ENCODE data around the gene WDR47.
"Not testable (repeated sequence)": the region's sequence is repeated elsewhere in the genome, so short reads cannot be mapped to it uniquely, and the experiment has no call there.

Gene WDR47

DNA sequence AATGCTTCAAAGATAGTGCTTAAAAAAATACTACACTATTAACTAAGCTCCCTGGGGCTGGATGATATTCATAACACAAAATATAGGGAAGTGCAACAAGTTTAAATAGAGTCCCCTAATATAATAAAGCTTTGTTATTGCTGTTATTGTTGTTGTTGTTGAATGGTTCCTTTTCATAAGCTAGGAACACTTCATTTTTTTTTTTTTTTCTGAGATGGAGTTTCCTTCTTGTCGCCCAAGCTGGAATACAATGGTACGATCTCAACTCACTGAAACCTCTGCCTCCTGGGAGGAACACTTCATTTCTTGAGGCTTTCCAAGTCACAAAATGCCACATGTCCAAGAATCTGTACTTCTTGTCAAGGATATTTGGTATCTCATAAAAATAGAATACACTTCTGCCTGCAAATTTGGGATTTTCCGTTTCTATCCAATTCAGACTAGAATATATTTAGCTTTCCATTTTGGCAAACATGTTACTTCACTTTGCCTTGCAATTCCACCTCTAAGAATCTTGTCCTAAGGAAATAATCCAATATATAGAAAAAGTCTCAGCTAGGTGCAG, 21.1 kb downstream of the WDR47 start:
- Histone ChIP-seq H2BK15ac (ENCODE audit: low read length) (no peak overlapping the region), H3K4me1 (ENCODE audit: control insufficient read depth in 2 of 2, insufficient read depth in 1 of 2, low read depth in 1 of 2, low read length in 2 of 2) (no peaks in the 10 kb centered on the region), H3K4me2 (ENCODE audit: insufficient read depth, low read length, poor library complexity, severe bottlenecking) (no peak overlapping the region), H3K4me3 (ENCODE audit: low read length in 2 of 2) (no peak overlapping the region), H2BK5ac (ENCODE audit: low read length) (no peak overlapping the region), H3K4ac (ENCODE audit: low read length) (no peak overlapping the region), H4K91ac (ENCODE audit: low read depth, low read length, poor library complexity) (no peak overlapping the region), H2AK5ac (ENCODE audit: low read depth, low read length) (no peak overlapping the region), H3K9me3 (replicated peaks in 1 of 2; ENCODE audit: control insufficient read depth in 2 of 2, insufficient read depth in 1 of 2, low read depth in 1 of 2, low read length in 2 of 2) (no peaks in the 10 kb centered on the region), H2BK120ac (ENCODE audit: low read depth, low read length) (no peak overlapping the region), H3K18ac (ENCODE audit: low read length) (no peak overlapping the region), H3K27ac (replicated peaks; ENCODE audit: low read length) (no peak overlapping the region), H3K9ac (ENCODE audit: low read depth, low read length, poor library complexity) (no peak overlapping the region), H3K79me1 (ENCODE audit: low read depth, low read length) (no peaks in the 10 kb centered on the region), H3K14ac (ENCODE audit: low read length) (no peak overlapping the region), H2AFZ (ENCODE audit: low read length) (no peak overlapping the region), H3K23ac (ENCODE audit: low read depth, low read length, poor library complexity) (no peak overlapping the region), H4K8ac (ENCODE audit: low read depth, low read length) (no peak overlapping the region), H3K27me3 (ENCODE audit: control insufficient read depth in 3 of 3, insufficient read depth in 3 of 3, low read depth in 1 of 3, low read length in 3 of 3) (no peaks in the 10 kb centered on the region), H3K36me3 (replicated peaks in 1 of 2; ENCODE audit: control insufficient read depth in 2 of 2, insufficient read depth in 2 of 2, low read length in 2 of 2) (peaks cover 0 to 32% of the 10 kb centered on the region in 2 donors), H2BK12ac (ENCODE audit: low read length) (no peak overlapping the region)
- no CpG with 5 or more reads among the region's 3 CpGs for WGBS, 2 donors (ENCODE audit: extremely low coverage in 2 of 2, insufficient read length in 2 of 2, insufficient replicate concordance in 1 of 2)
- no peak for DNase-seq (ENCODE audit: low spot score)

DNA sequence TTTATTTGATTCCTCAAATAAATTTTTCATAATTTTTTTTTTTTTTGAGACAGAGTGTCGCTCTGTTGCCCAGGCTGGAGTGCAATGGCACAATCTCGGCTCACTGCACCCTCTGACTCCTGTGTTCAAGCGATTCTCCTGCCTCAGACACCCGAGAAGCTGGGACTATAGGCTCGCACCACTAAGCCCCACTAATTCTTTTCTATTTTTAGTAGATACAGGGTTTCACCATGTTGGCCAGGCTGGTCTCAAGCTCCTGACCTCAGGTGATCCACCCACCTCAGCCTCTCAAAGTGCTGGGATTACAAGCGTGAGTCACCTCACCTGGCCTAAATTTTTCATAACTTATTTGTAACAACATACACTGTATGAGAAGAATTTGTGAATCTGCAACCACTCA, 24.2 kb downstream of the WDR47 start:
- H3K23ac ChIP-seq (ENCODE audit: low read depth, low read length, poor library complexity); H3K4ac ChIP-seq (ENCODE audit: low read length); H3K4me1 ChIP-seq (ENCODE audit: control insufficient read depth in 2 of 2, insufficient read depth in 1 of 2, low read depth in 1 of 2, low read length in 2 of 2); H3K4me3 ChIP-seq (ENCODE audit: low read length in 2 of 2); H3K9ac ChIP-seq (ENCODE audit: low read depth, low read length, poor library complexity); H2AFZ ChIP-seq (ENCODE audit: low read length); H2BK5ac ChIP-seq (ENCODE audit: low read length); H3K27ac ChIP-seq (replicated peaks; ENCODE audit: low read length); DNase-seq (ENCODE audit: low spot score); H3K18ac ChIP-seq (ENCODE audit: low read length); H3K9me3 ChIP-seq (replicated peaks in 1 of 2; ENCODE audit: control insufficient read depth in 2 of 2, insufficient read depth in 1 of 2, low read depth in 1 of 2, low read length in 2 of 2); H3K27me3 ChIP-seq (ENCODE audit: control insufficient read depth in 3 of 3, insufficient read depth in 3 of 3, low read depth in 1 of 3, low read length in 3 of 3); H2BK12ac ChIP-seq (ENCODE audit: low read length); H2AK5ac ChIP-seq (ENCODE audit: low read depth, low read length); H3K4me2 ChIP-seq (ENCODE audit: insufficient read depth, low read length, poor library complexity, severe bottlenecking); H4K91ac ChIP-seq (ENCODE audit: low read depth, low read length, poor library complexity); H2BK15ac ChIP-seq (ENCODE audit: low read length); H4K8ac ChIP-seq (ENCODE audit: low read depth, low read length); H2BK120ac ChIP-seq (ENCODE audit: low read depth, low read length); H3K79me1 ChIP-seq (ENCODE audit: low read depth, low read length); H3K14ac ChIP-seq (ENCODE audit: low read length): not testable (repeated sequence)
- WGBS, 2 donors (ENCODE audit: extremely low coverage in 2 of 2, insufficient read length in 2 of 2, insufficient replicate concordance in 1 of 2) = no CpG with 5 or more reads among the region's 6 CpGs
- peaks cover 0 to 47% of the 10 kb centered on the region in 2 donors for H3K36me3 ChIP-seq (replicated peaks in 1 of 2; ENCODE audit: control insufficient read depth in 2 of 2, insufficient read depth in 2 of 2, low read length in 2 of 2)

- WGBS, 2 donors (ENCODE audit: extremely low coverage in 2 of 2, insufficient read length in 2 of 2, insufficient replicate concordance in 1 of 2) = no CpG with 5 or more reads among the region's 1 CpG
- H2BK120ac ChIP-seq (ENCODE audit: low read depth, low read length) = no peak overlapping the region
Measured at GRCh38 chr1:109017134-109017533, 24.8 kb downstream of the WDR47 start.

GRCh38 chr1:109011335-109011734, 30.6 kb downstream of the WDR47 start:
- H3K14ac ChIP-seq (ENCODE audit: low read length) = no peak overlapping the region
- no peaks in the 10 kb centered on the region for H3K4me1 ChIP-seq (ENCODE audit: control insufficient read depth in 2 of 2, insufficient read depth in 1 of 2, low read depth in 1 of 2, low read length in 2 of 2)
- H3K27me3 ChIP-seq (ENCODE audit: control insufficient read depth in 3 of 3, insufficient read depth in 3 of 3, low read depth in 1 of 3, low read length in 3 of 3) = no peaks in the 10 kb centered on the region
- H2BK5ac ChIP-seq (ENCODE audit: low read length) = no peak overlapping the region
- no peak overlapping the region for H3K4ac ChIP-seq (ENCODE audit: low read length)
- no peaks in the 10 kb centered on the region for H3K9me3 ChIP-seq (replicated peaks in 1 of 2; ENCODE audit: control insufficient read depth in 2 of 2, insufficient read depth in 1 of 2, low read depth in 1 of 2, low read length in 2 of 2)
- no peak overlapping the region for H3K9ac ChIP-seq (ENCODE audit: low read depth, low read length, poor library complexity)
- no peak overlapping the region for H2AK5ac ChIP-seq (ENCODE audit: low read depth, low read length)
- no peak overlapping the region for H2BK120ac ChIP-seq (ENCODE audit: low read depth, low read length)
- H3K36me3 ChIP-seq (replicated peaks in 1 of 2; ENCODE audit: control insufficient read depth in 2 of 2, insufficient read depth in 2 of 2, low read length in 2 of 2) = peaks cover 1 to 44% of the 10 kb centered on the region in 2 donors
- H2BK15ac ChIP-seq (ENCODE audit: low read length) = no peak overlapping the region
- no peak overlapping the region for H3K4me2 ChIP-seq (ENCODE audit: insufficient read depth, low read length, poor library complexity, severe bottlenecking)
- no peak overlapping the region for H3K27ac ChIP-seq (replicated peaks; ENCODE audit: low read length)
- no peak overlapping the region for H3K23ac ChIP-seq (ENCODE audit: low read depth, low read length, poor library complexity)
- H2BK12ac ChIP-seq (ENCODE audit: low read length) = no peak overlapping the region
- no peak overlapping the region for H3K18ac ChIP-seq (ENCODE audit: low read length)
- H3K79me1 ChIP-seq (ENCODE audit: low read depth, low read length) = no peaks in the 10 kb centered on the region
- no CpG with 5 or more reads among the region's 7 CpGs for WGBS, 2 donors (ENCODE audit: extremely low coverage in 2 of 2, insufficient read length in 2 of 2, insufficient replicate concordance in 1 of 2)
- H3K4me3 ChIP-seq (ENCODE audit: low read length in 2 of 2) = no peak overlapping the region
- H4K8ac ChIP-seq (ENCODE audit: low read depth, low read length) = no peak overlapping the region
- no peak overlapping the region for H4K91ac ChIP-seq (ENCODE audit: low read depth, low read length, poor library complexity)
- no peak overlapping the region for H2AFZ ChIP-seq (ENCODE audit: low read length)
- no peak for DNase-seq (ENCODE audit: low spot score)

More at GRCh38 chr1:109017134-109017533, 24.8 kb downstream of the WDR47 start:
- H3K4me3 ChIP-seq (ENCODE audit: low read length in 2 of 2) = no peak overlapping the region
- H4K91ac ChIP-seq (ENCODE audit: low read depth, low read length, poor library complexity) = no peak overlapping the region
- H3K14ac ChIP-seq (ENCODE audit: low read length) = no peak overlapping the region
- no peak overlapping the region for H3K4me2 ChIP-seq (ENCODE audit: insufficient read depth, low read length, poor library complexity, severe bottlenecking)
- H3K36me3 ChIP-seq (replicated peaks in 1 of 2; ENCODE audit: control insufficient read depth in 2 of 2, insufficient read depth in 2 of 2, low read length in 2 of 2) = peaks cover 0 to 46% of the 10 kb centered on the region in 2 donors
- no peaks in the 10 kb centered on the region for H3K27me3 ChIP-seq (ENCODE audit: control insufficient read depth in 3 of 3, insufficient read depth in 3 of 3, low read depth in 1 of 3, low read length in 3 of 3)
- no peak overlapping the region for H2AFZ ChIP-seq (ENCODE audit: low read length)
- no peak overlapping the region for H2BK15ac ChIP-seq (ENCODE audit: low read length)
- no peak overlapping the region for H4K8ac ChIP-seq (ENCODE audit: low read depth, low read length)
- no peak overlapping the region for H3K27ac ChIP-seq (replicated peaks; ENCODE audit: low read length)
- no peak overlapping the region for H2BK5ac ChIP-seq (ENCODE audit: low read length)
- no peak overlapping the region for H3K18ac ChIP-seq (ENCODE audit: low read length)
- H3K79me1 ChIP-seq (ENCODE audit: low read depth, low read length) = no peaks in the 10 kb centered on the region
- H3K9me3 ChIP-seq (replicated peaks in 1 of 2; ENCODE audit: control insufficient read depth in 2 of 2, insufficient read depth in 1 of 2, low read depth in 1 of 2, low read length in 2 of 2) = no peaks in the 10 kb centered on the region
- no peaks in the 10 kb centered on the region for H3K4me1 ChIP-seq (ENCODE audit: control insufficient read depth in 2 of 2, insufficient read depth in 1 of 2, low read depth in 1 of 2, low read length in 2 of 2)
- H3K4ac ChIP-seq (ENCODE audit: low read length) = no peak overlapping the region
- H2BK12ac ChIP-seq (ENCODE audit: low read length) = no peak overlapping the region
- H3K23ac ChIP-seq (ENCODE audit: low read depth, low read length, poor library complexity) = no peak overlapping the region
- no peak overlapping the region for H3K9ac ChIP-seq (ENCODE audit: low read depth, low read length, poor library complexity)
- no peak overlapping the region for H2AK5ac ChIP-seq (ENCODE audit: low read depth, low read length)
- no peak for DNase-seq (ENCODE audit: low spot score)

Measured in neuronal stem cell (in vitro differentiated cells).